ENCODE measurements around the gene SUMF1. TPM values are rescaled to one million over a fixed set of nuclear protein-coding genes. Genes with fewer than 3 reads are reported as not detected.

SUMF1 gene
- 48.5 and 58.4 TPM in 2 replicates for total RNA-seq

DNA sequence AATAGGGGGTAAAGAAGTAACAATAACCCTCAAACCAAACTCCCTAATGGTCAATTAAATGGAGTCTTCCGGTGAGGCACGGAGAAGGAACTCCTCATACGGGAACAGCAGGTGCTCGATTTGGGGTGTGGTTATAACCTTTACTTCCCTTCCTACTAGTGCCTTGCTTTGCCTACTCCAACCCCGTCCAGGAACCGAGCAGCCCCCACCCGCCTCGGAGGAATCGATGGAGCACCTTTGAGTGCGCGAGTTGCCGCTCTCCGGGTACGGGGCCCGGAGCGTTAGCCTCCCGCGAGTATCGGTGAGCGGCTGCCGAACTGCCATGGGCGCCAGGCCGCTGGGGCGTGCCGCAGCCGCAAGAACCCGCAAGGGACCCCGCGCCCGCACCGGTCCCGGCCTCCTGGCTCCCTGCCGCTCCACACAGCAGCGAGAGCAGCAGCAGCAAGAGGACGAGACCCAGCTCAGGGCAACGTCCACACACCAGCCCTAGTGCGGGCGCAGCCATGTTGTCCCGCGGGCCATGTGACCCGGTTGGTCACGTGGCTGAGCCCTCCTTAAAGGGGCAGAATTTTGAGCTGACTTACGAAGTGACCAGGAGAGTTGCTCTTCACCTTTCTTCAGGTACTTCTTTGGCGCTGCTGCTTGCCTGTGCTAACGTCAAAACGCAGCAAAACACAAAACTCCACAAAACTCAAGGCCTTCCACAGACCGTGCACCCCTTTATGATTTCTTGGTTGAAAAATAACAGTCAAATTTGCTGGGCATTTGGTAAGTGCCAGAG is at the start of gene SUMF1:
TSS of gene SUMF1 (minus strand) at position 529 of the 781 bp plus-strand sequence. CDS start at position 505, 24 bp downstream.

DNA sequence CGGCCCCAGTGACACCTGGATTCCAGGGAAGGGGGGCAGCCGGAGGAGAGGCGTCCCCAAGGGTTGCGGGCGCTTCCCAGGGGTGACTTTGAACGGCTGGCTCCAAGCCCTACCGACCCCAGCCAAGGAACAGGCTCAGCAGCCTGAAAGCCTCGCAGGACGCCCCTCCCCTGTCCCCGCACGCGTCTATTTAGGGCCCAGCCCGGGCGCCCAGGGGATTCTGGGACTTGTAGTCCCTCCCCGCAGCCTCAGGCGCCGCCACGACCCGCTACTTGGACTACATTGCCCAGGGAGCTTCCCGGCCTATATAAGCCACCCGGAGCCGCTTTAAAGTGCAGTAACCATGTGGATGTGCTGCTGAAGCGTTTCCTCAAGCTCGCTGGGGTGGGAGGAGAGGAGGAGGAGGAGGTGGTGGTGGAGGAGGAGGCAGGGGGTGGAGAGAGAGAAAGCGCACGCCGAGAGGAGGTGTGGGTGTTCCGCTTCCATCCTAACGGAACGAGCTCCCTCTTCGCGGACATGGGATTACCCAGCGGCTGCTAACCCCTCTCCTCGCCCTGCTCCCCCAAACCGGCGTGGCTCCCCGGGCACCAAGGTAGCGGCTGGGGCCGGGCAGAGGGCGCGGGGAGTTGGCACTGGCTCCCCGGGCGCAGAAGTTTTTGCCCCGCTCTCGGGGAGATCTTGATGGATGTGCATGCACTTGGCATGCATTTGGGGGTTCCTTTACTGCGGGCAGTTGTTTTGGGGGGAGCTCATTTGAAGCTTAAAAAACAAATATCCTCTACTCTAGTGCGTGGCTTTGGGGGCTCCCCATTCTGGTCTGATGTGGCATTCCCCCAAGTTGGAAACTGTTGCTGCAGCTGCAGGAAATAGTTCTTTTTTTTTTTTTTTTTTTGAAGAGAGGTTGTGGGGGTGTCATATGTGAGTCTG is 26.2 kb upstream of the SUMF1 start, which contains the start of gene ITPR1:
TSS of gene ITPR1 (plus strand) at position 335 of the 927 bp plus-strand sequence. CDS start 23,144 bp downstream, outside the sequence.

Other genes with a start within 250 kb of the SUMF1 start
- gene SETMAR, start 163.9 kb downstream of the SUMF1 start, total RNA-seq, result 16.1 and 18.2 TPM in 2 replicates
- gene ITPR1, start 26.1 kb upstream of the SUMF1 start, total RNA-seq, result 25.8 and 26.9 TPM in 2 replicates